GM23338 (cell line): Measurements from ENCODE around the gene NELFA. TPM values are rescaled to one million over a fixed set of nuclear protein-coding genes. Genes with fewer than 3 reads are reported as not detected.

Experiments
- ATAC-seq: fragments of 200-7000 bp; cut with Tn5 transposase; 3 replicates; pipeline ENCODE4 v1.9.1; 2020
- DNase-seq: peaks from one replicate; pipeline ENCODE4 v3.0.0-alpha.2; 2015; ENCODE audit warnings: low spot score
- H2AFZ ChIP-seq: fragments of 200-600 bp; sonication (generic); 2 replicates; pipeline ENCODE4 v1.8.0; 2016; ENCODE audit warnings: antibody characterized with exemption, mild to moderate bottlenecking, moderate library complexity
- H3F3A ChIP-seq: fragments of 200-600 bp; sonication (generic); replicated peaks from 2 replicates; pipeline ENCODE4 v1.8.0; 2017; ENCODE audit warnings: antibody characterized with exemption, mixed run types, low read depth
- H3K27ac ChIP-seq: fragments of 200-600 bp; sonication (generic); 2 replicates; pipeline ENCODE4 v1.6.1; 2016; ENCODE audit warnings: low read depth
- H3K27me3 ChIP-seq: fragments of 200-600 bp; sonication (generic); 2 replicates; pipeline ENCODE4 v1.8.0; 2016; ENCODE audit warnings: mild to moderate bottlenecking, mixed run types, moderate library complexity; ENCODE audit not compliant: insufficient read depth
- H3K36me3 ChIP-seq: fragments of 200-600 bp; sonication (generic); 2 replicates; pipeline ENCODE4 v1.8.0; 2016; ENCODE audit warnings: mild to moderate bottlenecking; ENCODE audit not compliant: insufficient read depth
- H3K4me1 ChIP-seq: fragments of 200-600 bp; sonication (generic); 2 replicates; pipeline ENCODE4 v1.8.0; 2016; ENCODE audit warnings: mild to moderate bottlenecking, moderate library complexity; ENCODE audit not compliant: insufficient read depth
- H3K4me2 ChIP-seq: fragments of 200-600 bp; sonication (generic); 2 replicates; pipeline ENCODE4 v1.7.1; 2017; ENCODE audit warnings: mixed run types
- H3K4me3 ChIP-seq: fragments of 200-600 bp; sonication (generic); 2 replicates; pipeline ENCODE4 v1.6.1; 2016; ENCODE audit warnings: mixed run types
- H3K79me2 ChIP-seq: fragments of 200-600 bp; sonication (generic); replicated peaks from 2 replicates; pipeline ENCODE4 v1.8.0; 2017; ENCODE audit warnings: mild to moderate bottlenecking; ENCODE audit not compliant: insufficient read depth
- H3K9me2 ChIP-seq: fragments of 200-600 bp; sonication (generic); 2 replicates; pipeline ENCODE4 v1.8.0; 2017; ENCODE audit not compliant: insufficient read depth
- H4K20me1 ChIP-seq: fragments of 200-600 bp; sonication (generic); replicated peaks from 2 replicates; pipeline ENCODE4 v1.8.0; 2017; ENCODE audit warnings: mild to moderate bottlenecking; ENCODE audit not compliant: insufficient read depth
- H3K27ac Mint-ChIP-seq: 2 replicates; pipeline ENCODE4 v1.8.0; 2020; ENCODE audit warnings: inconsistent platforms, mild to moderate bottlenecking, moderate library complexity, mixed read lengths
- H3K27me3 Mint-ChIP-seq: 3 replicates; pipeline ENCODE4 v1.8.0; 2022; ENCODE audit warnings: low read depth, mild to moderate bottlenecking, moderate library complexity, mixed read lengths, inconsistent platforms; ENCODE audit not compliant: insufficient read depth, poor library complexity
- H3K36me3 Mint-ChIP-seq: 3 replicates; pipeline ENCODE4 v1.8.0; 2021; ENCODE audit warnings: low read depth, mild to moderate bottlenecking, inconsistent platforms, moderate library complexity, mixed read lengths
- H3K4me1 Mint-ChIP-seq: 3 replicates; pipeline ENCODE4 v1.8.0; 2020; ENCODE audit warnings: mild to moderate bottlenecking, inconsistent platforms, mixed read lengths
- H3K4me3 Mint-ChIP-seq: 3 replicates; pipeline ENCODE4 v1.8.0; 2021; ENCODE audit warnings: moderate library complexity, mild to moderate bottlenecking, inconsistent platforms, mixed read lengths
- H3K9me3 Mint-ChIP-seq: 3 replicates; pipeline ENCODE4 v1.8.0; 2020; ENCODE audit warnings: moderate library complexity, mild to moderate bottlenecking, inconsistent platforms, mixed read lengths
- CREB1 ChIP-seq: fragments of 250-450 bp; sonication (Bioruptor Pico); IDR thresholded peaks from 2 replicates; pipeline ENCODE4 v1.5.0; 2020; ENCODE audit warnings: low read depth, mild to moderate bottlenecking, moderate library complexity
- EZH2 ChIP-seq: fragments of 200-600 bp; sonication (generic); IDR thresholded peaks from one replicate; pipeline ENCODE4 v1.8.0; 2017; ENCODE audit warnings: antibody characterized with exemption, mild to moderate bottlenecking, low read depth; ENCODE audit not compliant: unreplicated experiment
- EZH2phosphoT487 ChIP-seq: fragments of 200-600 bp; sonication (generic); IDR thresholded peaks from one replicate; pipeline ENCODE4 v1.8.1; 2018; ENCODE audit warnings: antibody characterized with exemption; ENCODE audit not compliant: unreplicated experiment
- JUNB ChIP-seq: IDR thresholded peaks from one replicate; pipeline ENCODE4 v1.6.1; 2016; ENCODE audit warnings: antibody characterized with exemption; ENCODE audit not compliant: unreplicated experiment
- NANOG ChIP-seq: IDR thresholded peaks from 2 replicates; pipeline ENCODE4 v1.6.1; 2016; ENCODE audit warnings: antibody characterized with exemption, borderline replicate concordance
- POLR2AphosphoS5 ChIP-seq: IDR thresholded peaks from 2 replicates; pipeline ENCODE4 v1.6.1; 2016; ENCODE audit warnings: antibody characterized with exemption, low read depth
- STAT1 ChIP-seq: IDR thresholded peaks from one replicate; pipeline ENCODE4 v1.6.1; 2016; ENCODE audit warnings: antibody characterized with exemption; ENCODE audit not compliant: unreplicated experiment
- ZNF114 ChIP-seq: fragments of 250-450 bp; sonication (Bioruptor Pico); IDR thresholded peaks from 2 replicates; pipeline ENCODE4 v1.5.0; 2020; ENCODE audit warnings: mild to moderate bottlenecking, moderate library complexity
- ZNF331 ChIP-seq: fragments of 250-450 bp; sonication (Bioruptor Pico); IDR thresholded peaks from 2 replicates; pipeline ENCODE4 v1.5.0; 2020; ENCODE audit warnings: low read depth, mild to moderate bottlenecking, moderate library complexity
- polyA plus RNA-seq: library from polyadenylated mRNA; unstranded; fragments of >200 nt; fragmentation: Nextera tagmentation; extraction: Ambion mirVana; gene quantifications from 2 replicates; pipeline ENCODE4 v1.2.1, GENCODE V29; 2016
- total RNA-seq: library from RNA; depleted of rRNA; stranded (reverse); fragments of >200 nt; shearing (Covaris generic); gene quantifications from 2 replicates; pipeline ENCODE4 v1.2.3, GENCODE V29; 2014
- TF ChIP-seq, protein P1 (sequence below), 2 experiments: fragments of 200-600 bp in 1 of 2; sonication (generic) in 1 of 2; conservative IDR thresholded peaks; 2 replicates each; pipeline versions ENCODE4 v1.5.1 to v1.6.1; 2016 to 2017; ENCODE audit warnings: antibody characterized with exemption in 2 of 2, low read depth in 2 of 2, mild to moderate bottlenecking in 2 of 2, moderate library complexity in 1 of 2
- TF ChIP-seq, protein P2 (sequence below): IDR thresholded peaks from one replicate; pipeline ENCODE4 v1.6.1; 2018; ENCODE audit warnings: antibody characterized with exemption; ENCODE audit not compliant: unreplicated experiment
- TF ChIP-seq, protein P3 (sequence below): IDR thresholded peaks from 2 replicates; pipeline ENCODE4 v1.6.1; 2016; ENCODE audit warnings: antibody characterized with exemption

The NELFA gene
- total and polyA plus RNA-seq, 2 experiments from 2014 or later: 62.8 to 63.3 TPM

DNA sequence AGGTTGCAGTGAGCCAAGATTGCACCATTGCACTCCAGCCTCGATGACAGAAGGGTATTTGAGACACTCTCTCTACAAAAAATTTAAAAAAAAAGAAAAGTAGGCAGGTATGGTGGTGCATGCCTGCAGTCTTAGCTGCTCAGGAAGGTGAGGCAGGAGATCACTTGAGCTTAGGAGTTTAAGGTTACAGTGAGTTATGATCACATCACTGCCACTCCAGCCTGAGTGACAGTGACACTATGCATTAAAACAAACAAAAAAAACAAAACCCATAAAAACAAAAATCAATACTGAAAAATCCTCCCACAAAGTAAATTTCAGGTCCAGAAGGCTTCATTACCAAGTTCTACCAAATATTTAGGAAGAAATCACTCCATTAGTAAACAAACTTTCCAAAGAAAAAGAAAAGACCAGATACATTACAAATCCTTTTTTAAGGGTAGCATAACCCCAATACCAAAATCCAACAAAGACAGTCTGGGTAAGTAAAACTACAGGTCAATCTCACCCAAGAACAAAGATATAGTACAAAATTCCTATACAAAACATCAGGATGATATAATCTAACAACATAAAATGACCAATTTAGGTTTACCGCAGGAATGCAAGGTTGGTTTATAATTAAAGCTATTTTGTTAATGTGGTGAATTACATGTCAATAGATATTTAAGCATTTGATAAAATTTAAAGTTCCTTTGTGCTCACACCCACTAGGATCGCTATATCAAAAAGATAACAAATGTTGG, 11.7 kb downstream of the NELFA start:
- TF ChIP-seq POLR2AphosphoS5 (no peak), EZH2phosphoT487 (no peak), STAT1 (no peak), JUNB (no peak), CREB1 (no peak), NANOG (no peak), ZNF114 (CRISPR knock-in tag) (no peak), EZH2 (no peak)
- TF ChIP-seq, protein P1, sequence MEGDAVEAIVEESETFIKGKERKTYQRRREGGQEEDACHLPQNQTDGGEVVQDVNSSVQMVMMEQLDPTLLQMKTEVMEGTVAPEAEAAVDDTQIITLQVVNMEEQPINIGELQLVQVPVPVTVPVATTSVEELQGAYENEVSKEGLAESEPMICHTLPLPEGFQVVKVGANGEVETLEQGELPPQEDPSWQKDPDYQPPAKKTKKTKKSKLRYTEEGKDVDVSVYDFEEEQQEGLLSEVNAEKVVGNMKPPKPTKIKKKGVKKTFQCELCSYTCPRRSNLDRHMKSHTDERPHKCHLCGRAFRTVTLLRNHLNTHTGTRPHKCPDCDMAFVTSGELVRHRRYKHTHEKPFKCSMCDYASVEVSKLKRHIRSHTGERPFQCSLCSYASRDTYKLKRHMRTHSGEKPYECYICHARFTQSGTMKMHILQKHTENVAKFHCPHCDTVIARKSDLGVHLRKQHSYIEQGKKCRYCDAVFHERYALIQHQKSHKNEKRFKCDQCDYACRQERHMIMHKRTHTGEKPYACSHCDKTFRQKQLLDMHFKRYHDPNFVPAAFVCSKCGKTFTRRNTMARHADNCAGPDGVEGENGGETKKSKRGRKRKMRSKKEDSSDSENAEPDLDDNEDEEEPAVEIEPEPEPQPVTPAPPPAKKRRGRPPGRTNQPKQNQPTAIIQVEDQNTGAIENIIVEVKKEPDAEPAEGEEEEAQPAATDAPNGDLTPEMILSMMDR (conservative IDR thresholded peaks at IDR 0.05; ENCODE audit: low read depth in 2 of 2): no peak
- Mint-ChIP-seq H3K27me3 (peaks cover 3% of the 10 kb centered on the region), H3K4me1 (peaks cover 28% of the 10 kb centered on the region), H3K27ac (no peak overlapping the region), H3K9me3 (peaks cover 6% of the 10 kb centered on the region; the same call in 1 of the 3 replicates), H3K36me3 (peaks cover 39% of the 10 kb centered on the region), H3K4me3 (no peak overlapping the region)
- Histone ChIP-seq H3K27me3 (no peaks in the 10 kb centered on the region), H3K4me2 (no peak overlapping the region), H3K4me3 (no peak overlapping the region), H3K4me1 (peaks cover 15% of the 10 kb centered on the region; the same call in 1 of the 2 replicates), H3F3A (no peaks in the 10 kb centered on the region), H3K9me2 (no peaks in the 10 kb centered on the region), H3K79me2 (peaks cover 100% of the 10 kb centered on the region), H3K27ac (no peak overlapping the region), H2AFZ (no peak overlapping the region), H3K36me3 (no peaks in the 10 kb centered on the region), H4K20me1 (peaks cover 89% of the 10 kb centered on the region)
- ATAC-seq (no peak), DNase-seq (no peak)

DNA sequence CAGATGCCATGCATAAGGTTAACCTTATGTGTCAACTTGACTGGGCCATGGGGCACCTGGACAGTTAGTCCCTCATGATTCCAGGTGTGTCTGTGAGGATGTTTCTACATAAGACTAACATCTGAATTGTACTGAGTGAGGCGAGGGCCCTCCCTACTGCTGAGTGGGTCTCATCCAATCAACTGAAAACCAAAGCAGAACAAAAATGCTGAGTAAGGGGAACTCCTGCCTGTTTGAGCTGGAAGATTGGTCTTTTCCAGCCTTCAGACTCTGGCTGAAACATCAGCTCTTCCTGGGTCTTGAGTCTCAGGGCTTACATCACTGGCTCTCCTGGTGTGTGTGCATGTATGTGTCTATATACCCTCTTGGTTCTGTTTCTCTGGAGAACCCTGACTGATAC, 13.8 kb downstream of the NELFA start:
- H3K4me1 Mint-ChIP-seq: peaks cover 20% of the 10 kb centered on the region
- H3K4me1 ChIP-seq: peaks cover 15% of the 10 kb centered on the region; the same call in 1 of the 2 replicates
- ATAC-seq (no peak), DNase-seq (no peak)
- no peak overlapping the region for H3K27ac Mint-ChIP-seq
- H2AFZ ChIP-seq: no peak overlapping the region
- no peaks in the 10 kb centered on the region for H3K9me2 ChIP-seq
- H3K27me3 Mint-ChIP-seq: peaks cover 3% of the 10 kb centered on the region
- no peaks in the 10 kb centered on the region for H3K36me3 ChIP-seq
- no peak overlapping the region for H3K4me2 ChIP-seq
- no peak overlapping the region for H3K27ac ChIP-seq
- TF ChIP-seq, protein P2, sequence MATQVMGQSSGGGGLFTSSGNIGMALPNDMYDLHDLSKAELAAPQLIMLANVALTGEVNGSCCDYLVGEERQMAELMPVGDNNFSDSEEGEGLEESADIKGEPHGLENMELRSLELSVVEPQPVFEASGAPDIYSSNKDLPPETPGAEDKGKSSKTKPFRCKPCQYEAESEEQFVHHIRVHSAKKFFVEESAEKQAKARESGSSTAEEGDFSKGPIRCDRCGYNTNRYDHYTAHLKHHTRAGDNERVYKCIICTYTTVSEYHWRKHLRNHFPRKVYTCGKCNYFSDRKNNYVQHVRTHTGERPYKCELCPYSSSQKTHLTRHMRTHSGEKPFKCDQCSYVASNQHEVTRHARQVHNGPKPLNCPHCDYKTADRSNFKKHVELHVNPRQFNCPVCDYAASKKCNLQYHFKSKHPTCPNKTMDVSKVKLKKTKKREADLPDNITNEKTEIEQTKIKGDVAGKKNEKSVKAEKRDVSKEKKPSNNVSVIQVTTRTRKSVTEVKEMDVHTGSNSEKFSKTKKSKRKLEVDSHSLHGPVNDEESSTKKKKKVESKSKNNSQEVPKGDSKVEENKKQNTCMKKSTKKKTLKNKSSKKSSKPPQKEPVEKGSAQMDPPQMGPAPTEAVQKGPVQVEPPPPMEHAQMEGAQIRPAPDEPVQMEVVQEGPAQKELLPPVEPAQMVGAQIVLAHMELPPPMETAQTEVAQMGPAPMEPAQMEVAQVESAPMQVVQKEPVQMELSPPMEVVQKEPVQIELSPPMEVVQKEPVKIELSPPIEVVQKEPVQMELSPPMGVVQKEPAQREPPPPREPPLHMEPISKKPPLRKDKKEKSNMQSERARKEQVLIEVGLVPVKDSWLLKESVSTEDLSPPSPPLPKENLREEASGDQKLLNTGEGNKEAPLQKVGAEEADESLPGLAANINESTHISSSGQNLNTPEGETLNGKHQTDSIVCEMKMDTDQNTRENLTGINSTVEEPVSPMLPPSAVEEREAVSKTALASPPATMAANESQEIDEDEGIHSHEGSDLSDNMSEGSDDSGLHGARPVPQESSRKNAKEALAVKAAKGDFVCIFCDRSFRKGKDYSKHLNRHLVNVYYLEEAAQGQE: no peak
- TF ChIP-seq ZNF331 (CRISPR knock-in tag) (no peak), EZH2phosphoT487 (no peak), NANOG (no peak), JUNB (no peak), CREB1 (no peak), POLR2AphosphoS5 (no peak), EZH2 (no peak), STAT1 (no peak), ZNF114 (CRISPR knock-in tag) (no peak)
- TF ChIP-seq, protein P3, sequence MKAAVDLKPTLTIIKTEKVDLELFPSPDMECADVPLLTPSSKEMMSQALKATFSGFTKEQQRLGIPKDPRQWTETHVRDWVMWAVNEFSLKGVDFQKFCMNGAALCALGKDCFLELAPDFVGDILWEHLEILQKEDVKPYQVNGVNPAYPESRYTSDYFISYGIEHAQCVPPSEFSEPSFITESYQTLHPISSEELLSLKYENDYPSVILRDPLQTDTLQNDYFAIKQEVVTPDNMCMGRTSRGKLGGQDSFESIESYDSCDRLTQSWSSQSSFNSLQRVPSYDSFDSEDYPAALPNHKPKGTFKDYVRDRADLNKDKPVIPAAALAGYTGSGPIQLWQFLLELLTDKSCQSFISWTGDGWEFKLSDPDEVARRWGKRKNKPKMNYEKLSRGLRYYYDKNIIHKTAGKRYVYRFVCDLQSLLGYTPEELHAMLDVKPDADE: no peak
- TF ChIP-seq, protein P1 (conservative IDR thresholded peaks at IDR 0.05; ENCODE audit: low read depth in 2 of 2): no peak
- no peak overlapping the region for H3K4me3 Mint-ChIP-seq
- H3K79me2 ChIP-seq: peaks cover 98% of the 10 kb centered on the region
- H4K20me1 ChIP-seq: peaks cover 86% of the 10 kb centered on the region
- H3K36me3 Mint-ChIP-seq: peaks cover 39% of the 10 kb centered on the region
- H3K27me3 ChIP-seq: no peaks in the 10 kb centered on the region
- H3K9me3 Mint-ChIP-seq: peaks cover 3% of the 10 kb centered on the region; the same call in 1 of the 3 replicates
- H3F3A ChIP-seq: no peaks in the 10 kb centered on the region
- no peak overlapping the region for H3K4me3 ChIP-seq
